HG03103 (cell line): ENCODE data around the gene ACAA1.
A peak's percentile ranks its signal among the peaks of the same experiment; 100 is the strongest.

Experiments used
- ATAC-seq: cut with Tn5 transposase; IDR thresholded peaks from one replicate; pipeline ENCODE4 v1.9.1; 2021; ENCODE audit warnings: low read depth; ENCODE audit not compliant: unreplicated experiment

The ACAA1 gene

GRCh38 chr3:38154625-38155255, 17.8 kb upstream of the ACAA1 start:
- no peak for ATAC-seq

GRCh38 chr3:38154033-38154494, 17.1 kb upstream of the ACAA1 start:
- ATAC-seq: no peak

- no peak for ATAC-seq
Observed at GRCh38 chr3:38153221-38153620, 16.3 kb upstream of the ACAA1 start.

- ATAC-seq: no peak
Observed at GRCh38 chr3:38152609-38153008, 15.7 kb upstream of the ACAA1 start.

- no peak for ATAC-seq
Observed at GRCh38 chr3:38151667-38152265, 14.8 kb upstream of the ACAA1 start.

- no peak for ATAC-seq
Observed at GRCh38 chr3:38150780-38151528, 14.0 kb upstream of the ACAA1 start.

GRCh38 chr3:38149708-38150107, 12.8 kb upstream of the ACAA1 start:
- ATAC-seq: no peak

- ATAC-seq: no peak
Observed at GRCh38 chr3:38148311-38148882, 11.5 kb upstream of the ACAA1 start.

GRCh38 chr3:38147421-38147820, 10.5 kb upstream of the ACAA1 start:
- ATAC-seq: no peak

GRCh38 chr3:38146504-38146903, 9.6 kb upstream of the ACAA1 start:
- no peak for ATAC-seq

- ATAC-seq: no peak
Observed at GRCh38 chr3:38143511-38143910, 6.6 kb upstream of the ACAA1 start.

GRCh38 chr3:38142959-38143358, 6.0 kb upstream of the ACAA1 start:
- ATAC-seq: no peak

GRCh38 chr3:38141952-38142273, 5.0 kb upstream of the ACAA1 start:
- ATAC-seq: no peak

- ATAC-seq: no peak
Observed at GRCh38 chr3:38141173-38141951, 4.4 kb upstream of the ACAA1 start.

- ATAC-seq: no peak
Observed at GRCh38 chr3:38140326-38141172, 3.6 kb upstream of the ACAA1 start.

- ATAC-seq: no peak
Observed at GRCh38 chr3:38139652-38140051, 2.7 kb upstream of the ACAA1 start.

GRCh38 chr3:38139191-38139590, 2.3 kb upstream of the ACAA1 start:
- ATAC-seq: no peak

- ATAC-seq: peak; percentile 32
Observed at GRCh38 chr3:38138349-38139190, 1.6 kb upstream of the ACAA1 start, which contains the start of gene MYD88. TSS of gene MYD88 (plus strand) at chr3:38138661. CDS start at chr3:38138701, 40 bp downstream.
